Activated CD8-positive, alpha-beta memory T cell treated with anti-CD3 and anti-CD28 coated beads, Interleukin-2, amount 50 U/mL, for 4 hours (primary cell): ENCODE measurements around the gene VWA3A.
"Not testable (repeated sequence)": the region's sequence is repeated elsewhere in the genome, so short reads cannot be mapped to it uniquely, and the experiment has no call there.

ENCODE experiments used
- DNase-seq: peaks from one replicate; pipeline ENCODE4 v3.0.0-alpha.2; 2020

VWA3A gene

GRCh38 chr16:22092143-22092933 lies at the start of gene VWA3A:
TSS of gene VWA3A (plus strand) at chr16:22092541. CDS start at chr16:22092638, 97 bp downstream.
- no peak for DNase-seq

GRCh38 chr16:22043882-22044281 lies 48.5 kb upstream of the VWA3A start:
- DNase-seq, result not testable (repeated sequence)

GRCh38 chr16:22045888-22046287 lies 46.5 kb upstream of the VWA3A start:
- not testable (repeated sequence) for DNase-seq

- DNase-seq, result no peak
These were observed 41.4 kb upstream of the VWA3A start for GRCh38 chr16:22050963-22051362.

GRCh38 chr16:22052980-22053379 lies 39.4 kb upstream of the VWA3A start:
- no peak for DNase-seq

GRCh38 chr16:22053921-22054341 lies 38.4 kb upstream of the VWA3A start:
- no peak for DNase-seq

GRCh38 chr16:22054847-22055590 lies 37.3 kb upstream of the VWA3A start:
- no peak for DNase-seq

- no peak for DNase-seq
These were observed 36.5 kb upstream of the VWA3A start for GRCh38 chr16:22055881-22056280.

- no peak for DNase-seq
These were observed 28.4 kb upstream of the VWA3A start for GRCh38 chr16:22063888-22064467.

GRCh38 chr16:22065252-22065651 lies 27.1 kb upstream of the VWA3A start:
- DNase-seq, result no peak

GRCh38 chr16:22070361-22071330 lies 21.7 kb upstream of the VWA3A start:
- no peak for DNase-seq

GRCh38 chr16:22071331-22071910 lies 20.9 kb upstream of the VWA3A start:
- no peak for DNase-seq

- no peak for DNase-seq
These were observed 19.0 kb upstream of the VWA3A start for GRCh38 chr16:22073350-22073749.

GRCh38 chr16:22075043-22075757 lies 17.1 kb upstream of the VWA3A start:
- DNase-seq, result no peak

GRCh38 chr16:22075776-22076175 lies 16.6 kb upstream of the VWA3A start:
- no peak for DNase-seq

- DNase-seq, result peak; percentile 75
These were observed 14.5 kb upstream of the VWA3A start for GRCh38 chr16:22077700-22078313.

- no peak for DNase-seq
These were observed 13.7 kb upstream of the VWA3A start for GRCh38 chr16:22078656-22079055.

- DNase-seq, result no peak
These were observed 11.3 kb upstream of the VWA3A start for GRCh38 chr16:22081050-22081449.

GRCh38 chr16:22086440-22086839 lies 5.9 kb upstream of the VWA3A start:
- DNase-seq, result no peak

GRCh38 chr16:22088642-22089041 lies 3.7 kb upstream of the VWA3A start:
- DNase-seq, result no peak

- no peak for DNase-seq
These were observed 2.4 kb upstream of the VWA3A start for GRCh38 chr16:22089910-22090309.
